Astrocyte of the cerebellum (primary cell): ENCODE data around the gene CBX1.
A peak's percentile ranks its signal among the peaks of the same experiment; 100 is the strongest.

Experiments used
- DNase-seq: peaks from one replicate; pipeline ENCODE4 v3.0.0-alpha.2; 2011; ENCODE audit warnings: low read depth
- H3K4me3 ChIP-seq: 2 replicates; pipeline ENCODE4 v1.5.1; 2011; ENCODE audit warnings: mild to moderate bottlenecking, low read depth, low read length, moderate library complexity
- in situ Hi-C: cut with HindIII; loops from 2 replicates; pipeline ENCODE4 v1.10.0; 2017; ENCODE audit warnings: low sequenced_read_pairs
- TF ChIP-seq, protein P1 (sequence below): IDR thresholded peaks from 2 replicates; pipeline ENCODE4 v1.5.1; 2012; ENCODE audit warnings: low read length, low read depth, moderate library complexity, mild to moderate bottlenecking; ENCODE audit errors: missing control alignments

The CBX1 gene

DNA sequence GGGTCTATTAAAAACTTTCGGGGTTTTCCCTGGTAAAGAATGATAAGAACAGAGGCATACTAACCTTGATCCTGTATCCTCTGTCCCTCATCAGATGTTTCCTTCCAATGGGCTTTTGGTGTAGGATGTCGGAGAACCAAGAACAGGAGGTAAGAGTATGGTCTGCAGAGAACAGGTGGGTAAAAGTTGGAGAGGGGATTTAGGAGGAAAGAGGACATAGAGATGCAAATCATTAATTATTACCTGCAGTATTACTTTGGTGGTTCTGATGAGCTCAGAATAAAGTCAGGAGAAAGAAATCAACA lies 10.6 kb upstream of the CBX1 start:
- no peak for DNase-seq
- in situ Hi-C loops: no loop called here
- no peak overlapping the region for H3K4me3 ChIP-seq
- TF ChIP-seq, protein P1, sequence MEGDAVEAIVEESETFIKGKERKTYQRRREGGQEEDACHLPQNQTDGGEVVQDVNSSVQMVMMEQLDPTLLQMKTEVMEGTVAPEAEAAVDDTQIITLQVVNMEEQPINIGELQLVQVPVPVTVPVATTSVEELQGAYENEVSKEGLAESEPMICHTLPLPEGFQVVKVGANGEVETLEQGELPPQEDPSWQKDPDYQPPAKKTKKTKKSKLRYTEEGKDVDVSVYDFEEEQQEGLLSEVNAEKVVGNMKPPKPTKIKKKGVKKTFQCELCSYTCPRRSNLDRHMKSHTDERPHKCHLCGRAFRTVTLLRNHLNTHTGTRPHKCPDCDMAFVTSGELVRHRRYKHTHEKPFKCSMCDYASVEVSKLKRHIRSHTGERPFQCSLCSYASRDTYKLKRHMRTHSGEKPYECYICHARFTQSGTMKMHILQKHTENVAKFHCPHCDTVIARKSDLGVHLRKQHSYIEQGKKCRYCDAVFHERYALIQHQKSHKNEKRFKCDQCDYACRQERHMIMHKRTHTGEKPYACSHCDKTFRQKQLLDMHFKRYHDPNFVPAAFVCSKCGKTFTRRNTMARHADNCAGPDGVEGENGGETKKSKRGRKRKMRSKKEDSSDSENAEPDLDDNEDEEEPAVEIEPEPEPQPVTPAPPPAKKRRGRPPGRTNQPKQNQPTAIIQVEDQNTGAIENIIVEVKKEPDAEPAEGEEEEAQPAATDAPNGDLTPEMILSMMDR: no peak

DNA sequence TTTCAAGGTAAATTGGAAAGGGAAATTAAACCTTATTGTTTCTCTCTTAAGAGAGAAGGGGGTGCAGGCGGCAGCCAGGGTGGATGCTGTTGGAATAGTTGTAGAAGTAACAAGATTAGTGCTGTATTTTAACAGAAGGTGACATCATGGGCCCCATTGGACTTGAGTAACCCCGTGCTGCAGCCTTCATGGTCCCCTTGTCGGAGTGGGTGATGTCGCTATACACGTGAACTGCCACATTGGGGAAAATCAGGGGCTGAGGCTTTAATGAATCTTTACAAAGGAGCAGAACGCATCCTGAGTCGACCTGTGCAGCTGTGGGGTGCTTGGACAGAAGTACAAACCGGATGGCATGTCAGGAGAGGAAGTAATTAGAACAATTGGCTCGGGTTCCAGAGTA lies 9.5 kb upstream of the CBX1 start:
- in situ Hi-C loops: no loop called here
- TF ChIP-seq, protein P1: no peak
- no peak overlapping the region for H3K4me3 ChIP-seq
- no peak for DNase-seq

DNA sequence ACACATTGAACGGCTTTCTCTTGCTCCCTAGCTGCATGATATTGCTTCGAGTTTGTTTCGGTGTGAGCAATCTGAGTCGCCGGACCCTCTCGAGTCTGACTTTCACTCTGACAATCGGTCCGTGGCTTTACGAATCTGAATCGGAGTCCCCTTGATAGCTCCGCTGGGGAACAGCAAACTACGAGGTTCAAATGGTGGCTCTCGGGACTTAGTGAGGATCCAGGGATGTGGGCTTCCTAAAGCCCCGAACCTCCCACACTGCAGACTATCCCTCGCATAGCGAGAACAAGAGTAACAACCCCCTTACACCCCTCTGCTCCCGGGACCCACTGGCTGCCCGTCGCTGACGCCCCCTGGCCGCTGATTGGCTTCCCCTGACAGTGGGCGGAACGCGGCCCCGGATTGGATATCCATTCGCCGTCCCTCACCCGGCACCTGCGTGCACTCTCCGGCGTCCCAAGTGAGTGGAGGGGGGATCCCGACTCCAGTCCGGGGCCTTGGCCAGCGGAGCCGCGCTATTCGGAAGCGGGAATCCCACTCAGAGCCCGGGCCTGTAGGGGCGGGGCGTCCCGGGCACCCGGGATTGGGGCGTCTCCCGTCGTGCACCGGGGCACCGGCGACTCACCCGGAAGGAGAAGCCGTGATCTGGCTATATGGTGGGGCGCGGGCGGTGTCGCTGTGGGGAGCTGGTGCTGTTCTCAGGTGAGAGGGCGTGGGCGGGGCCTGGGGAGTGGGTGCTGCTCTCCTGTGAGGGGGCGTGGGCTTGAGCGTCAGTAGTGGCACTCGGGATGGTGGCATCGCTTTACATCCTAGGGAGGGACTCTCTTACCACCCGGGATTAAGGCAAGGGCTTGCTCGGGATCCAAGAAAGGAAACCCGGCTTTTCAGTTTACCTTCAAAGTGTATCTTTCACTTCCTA lies 6.1 kb upstream of the CBX1 start, which contains the start of gene SNX11:
SNX11 (plus strand) TSS at position 630 of the 919 bp plus-strand sequence. CDS start 4,278 bp downstream, outside the sequence.
- in situ Hi-C loops: no loop called here
- TF ChIP-seq, protein P1: peak; percentile 2
- peak; percentile 64 for DNase-seq
- peak within 1 kb of the TSS; percentile 93 for H3K4me3 ChIP-seq

DNA sequence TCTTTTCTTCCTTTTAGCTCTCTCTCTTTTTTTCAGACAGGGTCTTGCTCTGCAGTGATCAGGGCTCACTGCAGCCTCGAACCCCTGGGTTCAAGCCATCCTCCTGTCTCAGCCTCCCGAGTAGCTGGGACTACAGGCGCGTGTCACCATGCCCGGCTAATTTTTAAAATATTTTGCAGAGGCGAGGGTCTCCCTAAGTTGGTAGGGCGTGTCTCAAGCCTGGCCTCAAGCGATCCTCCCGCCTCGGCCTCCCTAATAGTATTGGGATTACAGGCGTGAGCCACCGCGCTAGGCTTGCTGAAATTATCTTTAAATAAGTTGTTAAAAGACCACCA lies 5.5 kb upstream of the CBX1 start:
- TF ChIP-seq, protein P1: no peak
- in situ Hi-C loops: no loop called here
- no peak for DNase-seq
- H3K4me3 ChIP-seq: peak overlapping the region; percentile 93

DNA sequence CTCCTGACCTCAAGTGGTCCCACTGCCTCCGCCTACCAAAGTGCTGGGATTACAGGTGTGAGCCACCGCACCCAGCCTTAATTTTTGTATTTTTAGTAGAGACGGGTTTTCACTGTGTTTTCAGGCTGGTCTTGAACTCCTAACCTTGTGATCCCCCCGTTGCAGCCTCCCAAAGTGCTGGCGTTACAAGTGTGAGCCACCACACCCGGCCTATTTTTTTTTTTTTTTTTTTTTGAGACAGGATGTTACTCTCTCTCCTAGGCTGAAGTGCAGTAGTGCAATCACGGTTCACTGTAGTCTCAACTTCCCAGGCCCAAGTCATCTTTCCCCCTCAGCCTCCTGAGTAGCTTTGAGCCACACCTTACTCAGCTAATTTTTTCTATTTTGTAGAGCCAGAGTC lies 3.2 kb upstream of the CBX1 start:
- in situ Hi-C loops: no loop called here
- no peak overlapping the region for H3K4me3 ChIP-seq
- DNase-seq: no peak
- TF ChIP-seq, protein P1: no peak

DNA sequence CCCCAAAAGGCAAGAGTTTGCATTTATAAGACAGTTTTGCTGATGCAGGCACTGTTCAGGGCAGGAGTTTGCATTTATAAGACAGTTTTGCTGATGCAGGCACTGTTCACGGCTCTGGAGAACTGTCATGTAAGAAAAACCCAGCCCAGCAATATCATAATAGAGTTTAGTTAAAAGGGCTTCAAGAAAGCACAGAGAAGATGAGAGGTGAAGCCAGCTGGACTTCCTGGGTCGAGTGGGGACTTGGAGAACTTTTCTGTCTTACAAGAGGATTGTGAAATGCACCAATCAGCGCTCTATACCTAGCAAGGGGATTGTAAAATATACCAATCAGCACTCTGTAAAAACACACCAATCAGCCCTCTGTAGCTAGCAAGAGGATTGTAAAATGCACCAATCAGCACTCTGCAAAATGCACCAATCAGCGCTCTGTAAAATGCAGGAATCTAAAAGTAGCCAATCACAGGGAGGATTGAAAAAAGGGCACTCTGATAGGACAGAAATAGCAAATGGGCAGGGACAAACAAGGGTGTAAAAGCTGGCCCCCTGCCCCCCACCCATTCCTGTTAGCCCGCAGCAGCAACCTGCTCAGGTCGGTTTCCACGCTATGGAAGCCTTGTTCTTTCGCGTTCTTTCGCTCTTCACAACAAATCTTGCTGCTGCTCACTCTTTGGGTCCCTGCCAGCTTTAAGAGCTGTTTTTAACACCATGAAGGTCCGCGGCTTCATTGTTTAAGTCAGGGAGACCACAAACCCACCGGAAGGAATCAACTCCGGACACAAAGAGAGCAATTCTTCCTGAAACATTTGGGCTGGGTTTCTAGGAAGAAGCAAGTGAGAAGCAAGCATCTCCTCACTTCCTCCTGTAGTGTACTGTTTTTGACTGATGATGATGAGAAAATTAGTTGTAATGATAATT lies 1.8 kb upstream of the CBX1 start:
- TF ChIP-seq, protein P1: no peak
- H3K4me3 ChIP-seq: no peak overlapping the region
- DNase-seq: no peak
- in situ Hi-C loops: no loop called here
